NCI-H526 (cell line): ENCODE data around the gene TTC6.
A peak's percentile ranks its signal among the peaks of the same experiment; 100 is the strongest.
"Not testable (repeated sequence)": the region's sequence is repeated elsewhere in the genome, so short reads cannot be mapped to it uniquely, and the experiment has no call there.

ENCODE experiments used
- DNase-seq, 2 experiments: peaks; one replicate each; lab custom pipeline; 2025; lab: John Stamatoyannopoulos, UW

Gene TTC6, protein sequence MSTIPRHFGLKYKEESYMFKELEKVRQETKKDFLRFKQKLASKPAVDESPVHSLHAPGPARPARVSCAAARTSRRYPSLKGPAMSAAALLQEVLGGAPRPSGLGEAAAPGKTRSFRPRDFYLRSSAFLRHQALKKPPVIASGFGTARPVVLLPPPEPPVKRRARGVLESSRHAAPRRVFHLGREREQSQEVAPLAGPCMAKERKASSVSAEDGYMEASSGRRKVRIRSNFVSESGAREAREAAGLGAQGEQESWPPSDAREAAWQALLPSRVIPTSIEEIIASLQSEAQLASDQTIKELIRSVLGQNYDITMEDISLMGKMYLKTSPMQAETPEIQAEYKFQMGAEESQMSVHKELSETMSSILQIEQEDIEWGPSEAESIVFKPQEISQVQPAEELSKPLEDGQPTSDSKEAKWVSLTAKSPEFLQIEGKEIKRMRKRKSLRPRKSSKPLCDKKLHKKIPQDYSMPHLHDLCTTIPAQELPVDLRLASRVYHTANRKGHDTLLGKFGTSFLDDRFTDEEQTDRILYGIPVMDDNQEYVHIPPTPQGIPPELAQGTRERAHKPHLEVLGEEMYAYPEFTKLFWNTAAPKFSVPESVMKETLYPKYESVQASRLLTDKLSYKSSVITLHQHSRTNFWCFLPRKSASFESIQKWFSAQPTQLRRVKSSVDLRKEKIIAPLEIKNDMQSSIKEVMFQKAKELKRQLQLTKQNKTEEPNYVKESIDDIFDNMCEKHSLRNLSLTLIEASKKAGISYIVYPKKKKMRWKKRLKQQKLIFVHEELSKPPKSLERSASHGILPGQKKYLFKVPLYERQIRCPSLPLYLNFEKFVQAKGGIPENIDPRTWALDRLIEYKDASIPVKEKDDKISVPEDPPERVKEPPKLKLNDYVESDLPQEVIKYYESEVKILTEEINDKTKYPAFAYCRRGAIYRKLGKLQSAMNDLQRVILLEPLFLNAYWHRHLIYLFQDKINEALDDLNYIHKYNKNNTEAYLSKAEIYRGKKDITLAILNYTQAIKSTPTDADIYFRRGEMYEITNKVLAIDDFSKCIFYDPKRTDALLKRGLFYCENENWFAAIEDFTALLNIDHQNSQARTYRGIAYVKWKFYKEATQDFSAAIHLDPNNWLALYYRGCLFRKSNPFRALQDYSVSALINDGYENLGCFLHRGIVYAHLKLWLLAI (N-terminal part only)

DNA sequence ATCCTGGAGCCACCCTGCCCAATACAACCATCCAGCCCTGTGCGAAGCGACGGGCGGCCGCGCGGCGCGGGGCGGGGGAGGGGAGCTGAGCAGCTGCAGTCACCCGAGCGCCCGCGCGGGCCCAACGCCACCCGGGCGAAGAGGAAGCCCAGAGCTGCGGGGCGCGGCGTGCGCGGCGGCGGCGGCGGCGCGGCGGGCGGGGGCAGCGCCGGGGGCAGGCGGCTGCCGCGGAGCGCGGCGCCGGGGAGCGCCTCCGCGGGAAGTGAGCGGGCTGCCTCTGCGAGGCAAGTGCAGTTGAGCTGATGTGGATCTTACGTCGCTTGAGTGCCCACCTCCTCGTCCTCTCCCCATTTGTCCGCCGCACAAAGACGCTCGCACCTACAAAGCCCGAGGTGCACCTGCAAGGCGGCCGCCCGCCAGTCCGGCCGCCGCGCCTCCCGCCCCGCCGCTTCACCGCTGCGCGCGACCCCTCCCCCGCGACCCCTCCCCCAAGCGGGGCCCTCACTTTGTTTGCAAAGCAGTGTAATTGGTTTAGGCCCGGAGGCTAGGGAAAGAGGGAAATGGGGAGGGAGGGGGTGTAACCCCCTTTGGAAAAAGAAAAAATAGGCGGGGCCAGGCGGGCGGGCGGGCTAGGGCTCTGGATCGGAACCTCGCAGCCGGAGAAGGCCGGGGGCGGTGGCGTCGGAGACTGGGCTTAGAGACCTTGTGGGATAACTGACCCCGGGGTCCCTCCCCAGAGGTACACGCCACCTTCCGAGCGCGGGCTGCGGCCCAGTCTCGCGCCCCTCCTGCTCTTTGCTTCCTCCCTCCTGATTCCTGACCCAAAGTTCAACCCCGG lies at the start of gene TTC6, which contains the start of gene FOXA1:
Gene TTC6 (plus strand): TSS at position 659 of the 838 bp plus-strand sequence. CDS start 26,436 bp downstream, outside the sequence.
Gene FOXA1 (minus strand): TSS at position 279 of the 838 bp plus-strand sequence. CDS start 277 bp downstream, at position 2.
- peak; percentile 91 to 95 for DNase-seq

DNA sequence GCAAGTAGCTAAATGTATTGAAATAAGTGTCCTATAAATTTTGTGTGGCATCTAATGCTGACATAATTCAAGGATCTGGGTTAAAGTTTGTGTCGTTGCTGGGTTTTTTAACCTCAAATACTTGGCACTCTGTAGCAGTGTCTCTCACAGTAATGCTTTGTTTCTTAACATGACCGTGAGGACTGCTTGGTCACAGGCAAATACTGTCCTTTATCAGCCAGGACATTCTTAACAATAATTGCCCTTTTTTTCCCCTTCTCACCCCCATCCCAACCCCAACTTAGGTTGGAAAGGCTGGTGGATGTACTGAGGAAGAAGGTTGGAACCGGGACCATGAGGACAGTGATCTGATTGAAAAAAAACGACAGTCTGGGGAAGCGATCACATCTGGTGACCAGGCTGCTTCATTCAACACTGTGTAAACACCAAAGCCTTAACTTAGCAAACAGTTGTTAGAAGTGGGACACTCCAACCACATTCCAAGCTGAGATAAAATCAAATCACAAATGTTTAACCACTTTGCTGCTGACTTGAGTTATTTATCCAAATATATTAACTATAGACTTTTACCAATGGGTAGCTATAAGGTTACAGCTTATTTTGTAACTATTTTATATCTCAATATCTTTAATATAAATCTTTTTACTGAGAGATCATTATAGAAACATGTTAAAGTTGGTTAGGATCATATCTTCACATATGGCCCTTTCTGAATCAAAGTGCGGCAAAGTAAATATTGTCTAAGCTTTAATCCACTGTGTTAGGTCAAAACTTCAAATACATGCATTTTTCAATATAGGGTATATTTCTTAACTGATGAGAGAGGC lies 48.6 kb upstream of the TTC6 start:
- no peak for DNase-seq

DNA sequence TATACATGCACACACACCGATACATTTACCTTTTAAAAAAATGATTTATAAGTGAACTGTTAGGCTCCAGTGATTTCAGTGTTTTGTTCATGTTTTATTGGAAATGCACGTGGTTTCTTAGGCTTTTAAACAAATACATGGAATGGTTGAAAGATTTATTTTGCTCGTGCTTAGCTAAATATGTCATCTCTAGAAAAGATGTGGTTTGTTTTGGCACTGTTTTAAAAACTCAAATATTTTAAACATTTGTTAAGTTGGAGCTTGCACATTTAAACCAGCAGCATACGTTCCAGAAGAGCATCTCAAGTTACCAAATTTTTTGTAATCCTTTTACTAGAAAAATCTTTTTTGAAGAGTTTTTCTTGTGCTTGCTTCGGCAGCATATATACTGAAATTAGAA lies 44.9 kb upstream of the TTC6 start:
- no peak for DNase-seq

DNA sequence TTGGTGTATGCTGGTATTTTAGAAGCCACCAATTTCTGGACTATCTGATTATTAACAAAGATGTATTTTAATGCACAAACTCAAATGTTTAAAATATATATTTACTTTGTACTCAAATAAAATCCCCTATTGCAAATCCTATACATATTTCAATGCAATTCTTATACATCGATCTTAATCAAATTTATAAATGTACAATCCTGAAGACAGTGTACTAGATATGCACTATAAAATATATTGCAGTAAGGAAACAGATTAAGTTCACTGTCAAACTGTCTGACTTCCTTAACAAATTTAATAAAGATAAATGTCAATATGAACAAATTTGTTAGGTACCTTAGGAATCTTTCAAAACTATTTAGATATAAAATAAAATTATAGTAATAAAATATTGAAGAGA lies 44.3 kb upstream of the TTC6 start:
- no peak for DNase-seq

DNA sequence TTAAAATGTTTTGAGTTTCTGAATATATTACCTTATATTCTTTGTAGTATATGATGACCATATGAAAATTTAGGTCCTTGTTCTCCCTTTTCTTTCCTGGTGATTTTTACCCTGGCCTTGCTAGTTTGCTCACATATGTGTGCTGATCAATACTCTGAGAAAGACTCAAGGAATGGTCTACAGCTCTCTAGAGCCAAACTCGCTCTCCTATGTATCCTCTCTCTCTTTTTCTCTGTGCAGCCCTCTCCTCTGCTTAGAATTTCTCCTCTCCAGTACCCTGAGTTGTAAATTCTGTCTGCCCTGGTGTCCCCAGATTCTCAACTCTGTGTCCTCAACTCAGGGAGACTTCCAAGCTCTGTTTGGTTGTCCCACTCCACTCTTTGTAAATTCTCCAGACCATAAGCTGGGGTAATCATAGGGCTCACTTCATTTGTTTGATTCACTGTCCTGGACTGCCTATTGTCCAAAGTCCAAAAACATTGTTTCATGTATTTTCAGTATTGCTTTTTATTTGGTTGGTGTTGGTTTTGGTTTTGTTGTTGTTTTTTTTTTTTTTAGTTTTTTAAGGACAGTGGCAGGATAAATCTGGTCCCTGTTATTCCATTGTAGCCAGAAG lies 41.4 kb upstream of the TTC6 start:
- DNase-seq, result no peak

DNA sequence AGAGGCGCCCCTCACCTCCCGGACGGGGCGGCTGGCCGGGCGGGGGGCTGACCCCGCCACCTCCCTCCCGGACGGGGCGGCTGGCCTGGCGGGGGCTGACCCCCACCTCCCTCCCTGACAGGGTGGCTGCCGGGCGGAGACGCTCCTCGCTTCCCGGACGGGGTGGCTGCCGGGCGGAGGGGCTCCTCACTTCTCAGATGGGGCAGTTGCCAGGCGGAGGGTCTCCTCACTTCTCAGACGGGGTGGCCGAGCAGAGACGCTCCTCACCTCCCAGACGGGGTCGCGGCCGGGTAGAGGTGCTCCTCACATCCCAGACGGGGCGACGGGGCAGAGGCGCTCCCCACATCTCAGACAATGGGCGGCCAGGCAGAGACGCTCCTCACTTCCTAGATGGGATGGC lies 39.8 kb upstream of the TTC6 start:
- DNase-seq, result not testable (repeated sequence)

DNA sequence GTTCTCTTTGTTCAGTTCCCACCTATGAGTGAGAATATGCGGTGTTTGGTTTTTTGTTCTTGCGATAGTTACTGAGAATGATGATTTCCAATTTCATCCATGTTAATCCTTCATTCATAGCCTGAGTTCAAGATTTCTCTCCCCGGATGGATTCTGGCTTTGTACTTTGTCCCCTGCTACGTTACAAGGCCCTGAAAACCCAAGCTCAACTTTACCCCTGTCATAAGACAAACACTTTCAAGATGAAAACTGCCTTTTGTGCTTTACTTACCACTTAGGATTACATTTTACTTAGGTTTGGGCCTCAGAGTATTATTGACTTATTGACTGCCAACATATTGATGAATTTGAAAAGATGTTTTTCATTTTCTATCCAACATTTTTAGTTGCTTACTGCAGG lies 36.7 kb upstream of the TTC6 start:
- DNase-seq, result no peak

DNA sequence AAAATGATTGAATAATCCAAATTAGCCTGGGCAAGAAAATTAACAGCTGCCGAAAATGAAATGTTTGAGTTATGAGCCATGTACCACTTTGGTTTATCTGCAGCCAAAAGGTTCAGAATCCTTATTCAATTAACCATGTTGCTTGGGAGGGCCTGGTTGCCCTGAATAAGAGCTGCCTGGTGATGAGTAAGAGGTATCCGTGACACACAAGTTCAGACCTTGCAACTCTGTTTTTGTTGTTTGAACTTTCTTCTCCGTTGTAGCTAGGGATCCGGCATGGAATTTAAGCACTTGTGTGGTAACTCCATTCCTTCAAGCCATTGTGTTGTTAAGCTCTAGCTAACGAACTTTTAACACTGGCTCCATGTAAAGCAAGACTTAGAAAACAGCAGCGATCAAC lies 36.0 kb upstream of the TTC6 start:
- no peak for DNase-seq

DNA sequence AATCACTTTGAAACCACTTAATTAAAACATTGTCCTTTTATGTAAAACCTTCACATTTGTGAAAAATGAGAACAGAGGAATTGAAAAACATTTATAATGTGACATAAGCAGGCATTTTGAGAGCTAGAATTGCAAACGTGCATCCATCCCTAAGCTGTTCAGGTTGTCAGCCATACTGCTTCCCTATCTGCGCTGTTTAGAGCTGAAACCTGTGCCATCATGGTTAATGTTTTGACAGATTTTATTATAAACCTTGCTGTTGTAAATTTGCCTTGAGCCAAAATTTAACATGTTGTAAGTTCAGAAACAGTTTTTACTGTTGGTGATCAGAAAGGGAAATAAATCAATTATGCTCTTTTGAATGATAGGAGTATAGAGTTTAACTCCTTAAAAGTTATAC lies 32.2 kb upstream of the TTC6 start:
- DNase-seq, result no peak

DNA sequence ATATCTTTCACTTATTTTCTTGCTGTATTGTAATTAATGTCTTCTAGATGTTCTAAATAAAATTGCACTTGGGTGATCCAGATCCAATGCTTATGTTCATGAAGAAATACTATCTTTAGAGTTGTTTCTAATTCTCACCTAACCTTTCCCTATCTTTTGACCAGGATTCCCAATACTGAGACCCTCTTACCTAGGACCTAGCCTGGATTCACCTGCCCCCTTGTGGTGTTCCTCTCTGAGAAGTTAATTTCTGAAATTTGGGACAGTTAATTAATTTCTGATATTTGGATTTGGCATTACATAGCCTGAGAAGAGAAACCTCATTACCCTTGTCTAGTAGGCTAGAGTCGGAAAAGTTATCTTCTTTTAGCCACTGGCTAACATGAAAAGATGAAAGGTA lies 29.9 kb upstream of the TTC6 start:
- peak in 1 of 2 experiments; percentile 25 for DNase-seq

DNA sequence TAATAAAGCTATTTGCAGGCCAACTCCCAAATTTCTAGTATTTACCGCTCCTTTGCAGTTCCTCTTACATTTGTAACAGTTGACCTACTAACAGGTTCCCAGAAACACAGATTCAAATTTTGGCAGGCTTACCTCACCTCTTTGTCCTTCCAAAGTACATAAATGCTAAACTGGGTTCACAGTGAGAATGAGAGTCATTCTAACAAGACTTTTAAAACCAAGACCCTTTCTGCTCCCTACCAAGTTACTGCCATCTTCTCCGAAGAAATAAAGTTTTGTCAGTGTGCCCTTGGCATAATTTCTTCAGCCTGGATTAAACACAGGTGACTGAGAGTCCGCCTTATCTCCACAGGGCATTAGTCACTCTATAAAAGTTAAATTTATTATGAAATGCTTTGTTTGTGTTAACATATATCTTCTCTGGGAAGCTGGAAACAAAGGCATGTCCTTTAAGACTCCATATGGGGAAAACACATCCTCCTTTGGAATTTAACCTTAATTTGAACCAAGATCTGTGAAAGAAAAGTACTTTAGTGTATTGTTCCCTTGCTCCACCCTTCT lies 28.5 kb upstream of the TTC6 start:
- no peak for DNase-seq

DNA sequence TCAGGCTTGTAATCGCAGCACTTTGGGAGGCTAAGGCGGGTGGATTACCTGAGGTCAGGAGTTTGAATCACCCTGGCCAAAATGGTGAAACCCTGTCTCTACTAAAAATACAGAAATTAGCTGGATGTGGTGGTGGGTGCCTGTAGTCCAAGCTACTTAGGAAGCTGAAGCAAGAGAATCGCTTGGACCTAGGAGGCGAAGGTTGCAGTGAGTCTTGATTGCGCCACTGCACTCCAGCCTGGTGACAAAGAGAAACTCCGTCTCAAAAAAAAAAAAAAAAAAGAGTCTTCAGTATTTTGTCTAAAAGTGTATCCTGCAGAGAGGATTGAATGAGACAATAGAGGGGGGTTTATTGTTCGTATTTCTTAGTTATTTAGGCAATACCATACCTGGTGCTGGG lies 25.7 kb upstream of the TTC6 start:
- DNase-seq, result no peak

DNA sequence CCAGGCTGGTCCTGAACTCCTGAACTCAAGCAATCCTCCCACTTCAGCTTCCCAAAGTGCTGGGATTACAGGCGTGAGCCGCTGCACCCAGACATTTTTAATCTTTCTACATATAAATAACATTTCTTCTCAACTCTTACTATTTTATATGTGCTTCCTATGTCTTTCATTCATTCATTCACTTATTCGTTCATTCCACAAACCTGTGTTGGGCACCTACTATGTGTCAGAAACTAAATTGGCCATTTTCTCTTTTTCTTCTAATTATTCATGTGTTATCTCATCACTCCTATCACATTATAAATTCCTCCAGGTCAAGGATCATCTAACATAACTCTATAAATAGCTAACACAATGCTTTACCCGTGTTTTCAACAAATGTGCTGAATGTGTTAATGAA lies 24.0 kb upstream of the TTC6 start:
- no peak for DNase-seq

DNA sequence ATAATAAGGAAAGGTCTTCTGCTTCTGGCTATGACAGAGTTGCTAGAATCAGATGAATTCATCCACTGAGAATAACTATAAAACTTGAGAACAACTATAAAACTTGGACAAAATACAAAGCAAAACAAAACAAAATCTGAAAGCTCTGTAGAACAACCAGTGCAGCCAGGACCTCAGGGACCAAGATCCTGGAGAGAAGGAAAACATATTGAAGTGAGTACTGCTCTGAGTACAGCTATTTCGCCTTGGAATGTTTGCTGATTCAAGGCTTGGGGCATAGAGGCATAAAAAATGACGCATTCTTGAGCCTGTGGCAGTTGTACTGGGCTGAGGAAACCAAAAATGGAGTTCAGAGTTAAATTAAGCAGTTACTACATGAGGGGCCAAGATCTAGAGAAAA lies 22.1 kb upstream of the TTC6 start:
- no peak for DNase-seq

DNA sequence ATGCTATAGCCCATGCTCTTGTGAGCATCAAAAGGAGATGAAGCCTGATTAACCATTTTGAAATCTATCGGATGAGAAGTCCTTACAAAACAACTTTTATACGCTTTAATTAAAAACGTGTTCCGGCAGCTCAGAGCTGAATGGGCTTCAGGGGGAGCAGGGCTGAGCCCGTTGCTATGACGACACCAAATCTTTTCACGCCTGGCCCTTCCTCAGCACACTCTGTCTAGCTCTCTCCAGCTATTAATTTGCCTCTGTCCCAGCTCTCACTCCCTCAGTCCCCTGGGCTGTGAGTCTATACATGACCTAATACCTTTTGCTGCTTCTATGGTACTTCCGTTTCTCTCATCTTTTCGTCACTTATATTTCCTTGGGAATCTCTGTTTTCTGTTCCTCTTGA lies 16.2 kb upstream of the TTC6 start:
- DNase-seq, result no peak

DNA sequence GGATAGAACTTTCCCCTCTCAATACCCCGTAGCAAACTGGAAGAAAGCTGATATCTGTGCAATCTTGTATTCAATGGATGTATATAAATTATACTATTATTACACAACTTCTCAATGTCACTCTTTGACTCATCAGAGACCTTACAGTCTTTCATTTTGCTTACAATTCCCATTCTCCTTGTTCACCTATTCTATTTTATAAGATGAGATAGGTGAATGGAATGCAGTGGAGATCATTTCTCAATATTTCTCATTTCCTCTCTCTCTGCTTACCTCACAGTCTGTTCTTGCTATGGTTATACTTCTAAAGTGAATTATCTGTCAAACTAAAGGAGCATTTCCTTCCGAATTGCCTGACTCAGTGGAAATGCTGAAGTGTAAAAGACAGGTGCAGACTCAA lies 15.3 kb upstream of the TTC6 start:
- no peak for DNase-seq

DNA sequence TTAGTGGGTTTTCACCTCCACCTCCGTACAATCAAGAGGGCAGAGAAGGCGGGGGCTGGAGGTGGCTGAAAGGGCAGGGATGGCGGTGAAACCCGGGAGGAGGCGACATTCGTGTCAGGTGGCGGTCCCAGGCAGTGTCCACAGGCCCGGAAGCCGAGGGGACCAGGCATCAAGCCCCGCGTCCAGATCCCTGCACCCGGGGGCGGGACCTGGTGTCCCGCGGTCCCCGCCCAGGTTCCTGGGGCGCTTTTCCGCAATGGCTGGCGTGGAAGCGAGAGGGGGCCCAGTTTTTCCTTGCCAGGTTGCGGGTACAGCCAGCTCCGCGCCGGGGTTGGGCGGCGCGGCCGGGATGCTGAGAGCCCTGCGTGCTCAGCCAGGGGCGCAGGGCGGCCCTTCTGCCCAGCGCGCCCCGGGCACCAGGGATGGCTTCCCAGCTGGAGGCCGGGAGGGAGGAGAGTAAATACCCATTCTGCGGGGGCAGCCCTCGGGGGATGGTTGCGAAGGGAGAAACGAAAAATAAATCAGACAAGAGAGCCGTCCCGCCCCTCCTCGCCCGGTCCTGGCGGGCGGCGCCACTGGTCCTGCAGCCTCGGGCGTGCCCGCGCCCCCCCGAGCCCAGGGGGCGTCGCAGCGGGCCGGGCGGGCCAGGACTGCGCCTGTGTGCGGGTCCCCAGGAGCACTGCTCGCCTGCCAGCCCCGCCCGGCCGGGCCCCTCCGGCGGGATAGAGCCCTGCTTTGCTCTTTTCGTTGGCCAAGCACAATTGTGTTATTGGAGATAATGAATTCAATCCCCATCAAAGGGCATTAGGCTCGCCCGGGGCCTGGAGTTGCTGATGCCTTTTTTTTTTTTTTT lies 11.8 kb upstream of the TTC6 start:
- DNase-seq, result peak; percentile 26 to 86

DNA sequence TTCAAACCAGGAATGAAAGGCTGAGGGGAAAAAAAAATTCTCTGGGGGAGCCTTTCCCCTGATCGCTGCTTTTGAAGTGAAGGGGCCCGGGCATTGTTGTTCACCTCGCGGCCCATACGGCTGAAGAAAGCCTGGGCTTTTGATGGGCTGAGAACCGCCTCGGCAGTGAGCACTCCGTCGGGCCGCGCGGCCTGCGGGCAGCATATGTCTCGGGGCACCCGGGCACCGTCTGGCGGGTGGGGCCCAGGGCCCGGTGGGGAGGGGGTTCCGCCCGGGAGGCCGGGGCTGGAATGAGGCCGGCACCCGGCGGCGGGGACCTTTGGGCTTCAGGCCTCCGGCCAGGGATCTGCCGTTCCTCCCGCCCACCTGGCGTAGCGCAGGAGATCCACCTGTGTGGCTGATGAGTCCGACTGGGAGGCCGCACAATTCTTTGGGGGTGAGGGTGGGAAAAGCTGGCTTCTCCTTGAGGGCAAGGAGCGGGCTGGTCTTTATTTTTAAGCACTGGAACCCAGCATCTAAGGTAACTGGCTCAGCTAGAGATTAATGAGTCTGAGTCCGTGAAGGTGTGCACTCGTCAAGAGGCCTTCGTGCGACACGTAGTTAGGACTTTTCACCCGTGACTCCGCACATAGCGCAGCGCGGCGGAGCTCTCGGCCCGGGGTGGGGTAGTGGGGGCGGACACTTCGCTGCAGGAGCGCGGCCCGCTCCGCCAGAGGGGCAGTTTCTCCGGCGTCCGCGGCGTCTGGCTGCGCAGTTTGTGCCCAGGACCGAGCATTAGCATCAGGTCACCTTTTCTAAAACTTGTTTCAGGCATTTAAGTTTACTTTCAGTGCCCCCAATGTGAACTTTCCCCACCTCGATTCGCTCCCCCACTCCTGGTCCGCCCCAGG lies 11.0 kb upstream of the TTC6 start:
- DNase-seq, result no peak
